GM08714 (cell line): ENCODE data around the gene GPANK1.
"Not testable (repeated sequence)": the region's sequence is repeated elsewhere in the genome, so short reads cannot be mapped to it uniquely, and the experiment has no call there.

Experiments
- H3K4me3 ChIP-seq: fragments of 200-500 bp; sonication (Bioruptor generic); 2 replicates; pipeline ENCODE4 v1.5.1; 2014; ENCODE audit warnings: mild to moderate bottlenecking, low read length, inconsistent platforms
- ZNF274 ChIP-seq: IDR thresholded peaks from 2 replicates; pipeline ENCODE4 v1.6.1; 2012; ENCODE audit warnings: mild to moderate bottlenecking, low read depth, low read length

Gene GPANK1

DNA sequence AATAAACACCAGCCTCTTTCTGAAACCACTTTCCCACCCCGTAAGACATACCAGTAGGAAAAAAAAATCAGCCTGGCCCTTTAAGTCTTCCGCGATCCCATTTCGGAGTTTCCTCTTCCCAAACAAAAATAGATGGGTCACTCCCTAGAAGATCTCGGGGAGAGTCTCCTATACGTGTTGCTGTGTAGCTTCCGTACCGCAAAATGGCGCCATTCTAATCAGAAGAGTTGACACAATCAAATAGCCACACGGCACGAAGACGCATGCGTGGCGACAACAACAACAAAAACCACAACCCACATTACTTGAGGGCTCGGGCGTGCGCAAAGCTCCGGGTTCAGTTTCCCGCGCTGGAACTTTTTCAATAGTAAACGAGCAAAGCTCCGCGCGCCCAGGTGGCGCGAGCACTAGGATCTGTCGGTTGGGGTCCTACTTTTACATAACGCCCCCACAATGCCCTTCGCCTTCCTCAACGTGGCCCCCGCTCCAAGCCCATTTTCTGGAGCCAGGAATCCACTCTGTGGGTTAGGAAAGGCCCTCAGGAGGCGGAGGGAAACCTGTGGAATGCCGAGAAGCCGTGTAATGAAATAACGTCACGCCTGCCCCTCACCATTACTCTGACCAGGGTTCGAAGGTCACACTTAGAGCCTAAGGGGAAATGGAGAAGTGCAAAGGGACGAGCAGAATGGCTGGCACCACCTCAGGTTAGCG, at the start of gene GPANK1:
TSS of gene GPANK1 (minus strand) at position 208 of the 711 bp plus-strand sequence. CDS start 519 bp downstream, outside the sequence.
- no peak for TF ChIP-seq ZNF274

DNA sequence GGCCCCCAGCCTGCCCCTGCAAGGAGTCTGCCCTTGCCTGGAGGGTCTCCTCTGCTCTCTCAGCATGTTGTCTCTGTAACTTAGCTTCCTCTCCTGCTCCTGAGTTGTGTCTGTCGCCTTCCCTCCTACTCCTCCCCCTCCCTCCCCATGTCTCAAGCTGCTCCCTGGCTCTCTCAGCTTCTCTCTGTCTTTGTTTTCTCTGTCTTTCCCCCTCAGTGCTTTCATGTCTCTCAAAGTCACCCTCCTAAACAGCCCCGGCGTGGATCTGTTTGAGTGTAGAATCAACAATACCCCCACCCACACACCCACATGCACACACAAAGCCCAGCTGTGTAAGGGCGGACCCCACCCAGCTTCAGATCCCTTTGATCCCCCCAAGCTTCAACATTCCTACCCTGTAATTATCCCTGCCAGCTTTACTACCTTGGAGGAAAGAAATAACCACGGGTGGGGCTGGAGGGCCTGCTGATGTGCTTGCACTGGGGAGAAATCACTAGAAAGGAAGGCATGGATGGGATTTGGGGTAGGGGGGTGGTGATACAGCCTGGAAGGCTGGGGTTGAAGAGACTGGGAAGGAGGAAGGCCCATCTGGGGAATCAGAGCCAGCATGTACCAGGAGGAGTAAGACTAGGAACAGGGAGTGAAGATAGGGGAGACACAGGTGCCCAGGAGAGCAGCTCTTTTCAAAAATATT, 49.3 kb upstream of the GPANK1 start:
- no peak for TF ChIP-seq ZNF274

More for the DNA sequence above, at the start of gene GPANK1:
- H3K4me3 ChIP-seq = peak within 1 kb of the TSS; percentile 91

DNA sequence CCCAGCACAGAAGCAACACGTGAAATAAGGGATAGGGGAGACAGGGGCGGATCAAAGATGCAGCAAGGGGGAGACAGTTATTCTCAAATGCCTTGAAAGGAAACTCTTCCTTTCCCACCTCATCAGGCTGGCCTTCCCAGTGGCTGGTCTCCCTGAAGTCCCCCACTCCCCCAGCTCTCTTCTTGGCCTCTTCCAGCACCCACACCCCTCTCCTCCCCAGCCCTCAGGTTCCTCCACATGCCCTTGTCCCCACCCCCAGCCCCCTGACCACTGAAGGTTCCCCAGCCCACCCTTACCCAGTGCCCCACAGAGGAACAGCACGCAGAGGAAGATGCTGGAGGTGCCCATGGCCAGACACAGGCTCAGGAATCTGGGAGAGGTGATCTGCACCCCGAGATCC, 48.7 kb upstream of the GPANK1 start:
- TF ChIP-seq ZNF274 = no peak
- H3K4me3 ChIP-seq = no peak overlapping the region

More for the DNA sequence above, 49.3 kb upstream of the GPANK1 start:
- H3K4me3 ChIP-seq = no peak overlapping the region

DNA sequence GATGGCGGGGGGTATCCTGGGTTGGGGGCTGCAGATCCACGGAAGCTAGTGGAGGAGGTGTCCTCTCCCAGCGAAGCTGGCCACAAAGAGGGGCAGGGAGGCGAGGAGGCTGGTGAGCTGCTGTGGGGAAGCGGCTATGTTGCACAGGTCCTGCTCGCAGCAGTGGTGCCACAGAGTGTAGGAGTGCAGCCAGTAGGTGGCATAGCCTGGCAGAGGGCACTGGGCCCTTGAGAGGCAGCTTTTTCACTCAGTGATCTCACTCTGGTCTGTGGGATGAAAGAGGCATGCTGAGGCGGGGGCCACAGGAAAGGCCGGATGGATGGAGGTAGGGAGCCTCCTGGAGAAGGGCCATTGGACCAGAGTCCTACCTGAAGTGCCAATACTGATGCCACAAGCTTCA, 47.5 kb upstream of the GPANK1 start:
- TF ChIP-seq ZNF274 = no peak
- H3K4me3 ChIP-seq = no peak overlapping the region

DNA sequence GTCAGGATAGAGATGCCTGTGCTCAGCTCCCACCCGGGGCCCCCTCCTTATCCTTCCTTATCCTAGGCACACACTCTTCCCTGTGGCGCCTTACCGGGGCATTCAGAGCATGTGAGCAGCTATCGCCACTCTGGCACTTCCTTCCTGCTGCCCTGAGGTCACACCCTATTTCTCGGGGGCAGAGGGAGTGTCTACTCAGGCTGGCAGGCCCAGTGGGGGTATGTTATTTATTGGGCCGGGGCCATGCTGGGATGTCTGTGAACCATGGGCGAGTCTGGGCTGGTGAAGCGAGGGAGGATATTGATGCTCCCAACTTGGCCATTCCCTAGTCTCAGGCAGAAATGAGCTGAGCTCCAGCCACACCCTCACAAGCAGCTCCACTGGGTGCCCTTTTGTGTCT, 46.4 kb upstream of the GPANK1 start:
- no peak for TF ChIP-seq ZNF274

DNA sequence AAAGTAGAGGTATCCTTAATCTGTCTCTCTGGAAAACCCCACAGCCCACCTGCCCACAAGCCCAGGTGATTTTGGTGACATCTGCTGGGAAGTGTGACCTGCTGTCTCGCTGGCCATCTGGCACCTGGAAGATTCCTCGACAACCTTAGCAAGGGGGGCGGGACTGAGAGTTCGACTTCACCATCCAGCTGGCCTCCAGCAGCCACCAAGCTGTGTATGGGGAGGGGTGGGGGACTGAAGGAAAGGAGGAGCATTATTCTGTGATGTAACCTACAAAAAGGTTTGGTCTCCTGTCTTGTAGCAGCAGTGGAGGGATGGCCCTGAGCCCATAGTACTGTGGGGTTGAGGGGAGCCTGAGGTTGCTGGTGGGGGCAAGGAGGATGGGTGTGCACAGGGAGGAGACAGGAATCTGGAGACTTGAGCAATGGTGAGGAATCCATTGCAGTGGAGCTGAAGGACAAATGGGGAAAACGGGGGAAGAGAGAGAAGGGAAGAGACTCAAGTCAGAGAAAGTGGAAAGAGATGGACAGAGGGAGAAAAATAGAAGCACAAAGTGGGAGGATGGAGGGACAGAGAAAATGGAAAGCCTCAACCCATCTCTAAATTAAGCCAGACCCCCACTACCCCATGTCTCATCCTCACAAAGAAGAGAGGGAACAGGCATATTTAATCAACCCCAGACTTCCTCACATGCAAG, 45.9 kb upstream of the GPANK1 start:
- no peak for TF ChIP-seq ZNF274
- no peak overlapping the region for H3K4me3 ChIP-seq

More for the DNA sequence above, 46.4 kb upstream of the GPANK1 start:
- no peak overlapping the region for H3K4me3 ChIP-seq

DNA sequence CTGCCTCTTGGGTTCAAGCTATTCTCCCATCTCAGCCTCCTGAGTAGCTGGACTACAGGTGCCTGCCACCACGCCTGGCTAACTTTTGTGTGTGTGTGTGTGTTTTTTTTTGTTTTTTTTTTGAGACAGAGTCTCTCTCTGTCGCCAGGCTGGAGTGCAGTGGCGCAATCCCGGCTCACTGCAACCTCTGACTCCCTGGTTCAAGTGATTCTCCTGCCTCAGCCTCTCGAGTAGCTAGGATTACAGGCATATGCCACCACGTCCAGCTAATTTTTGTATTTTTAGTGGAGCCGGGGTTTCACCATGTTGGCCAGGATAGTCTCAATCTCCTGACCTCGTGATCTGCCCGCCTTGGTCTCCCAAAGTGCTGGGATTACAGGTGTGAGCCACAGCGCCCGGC, 44.4 kb upstream of the GPANK1 start:
- not testable (repeated sequence) for H3K4me3 ChIP-seq

DNA sequence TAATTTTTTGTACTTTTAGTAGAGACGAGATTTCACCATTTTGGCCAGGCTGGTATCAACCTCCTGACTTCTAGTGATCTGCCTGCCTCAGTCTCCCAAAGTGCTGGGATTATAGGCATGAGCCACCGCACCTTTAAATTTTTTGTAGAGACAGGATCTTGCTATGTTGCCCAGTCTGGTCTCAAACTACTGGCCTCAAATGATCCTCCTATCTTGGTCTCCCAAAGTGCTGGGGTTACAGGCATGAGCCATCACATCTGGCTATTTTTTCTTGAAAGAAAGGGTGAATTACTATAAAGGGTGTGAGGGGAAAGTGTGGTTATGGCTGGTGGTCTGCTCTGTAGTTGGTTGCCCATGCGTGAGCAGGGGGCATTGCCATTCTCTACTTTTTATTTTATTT, 43.4 kb upstream of the GPANK1 start:
- H3K4me3 ChIP-seq = no peak overlapping the region
- no peak for TF ChIP-seq ZNF274

DNA sequence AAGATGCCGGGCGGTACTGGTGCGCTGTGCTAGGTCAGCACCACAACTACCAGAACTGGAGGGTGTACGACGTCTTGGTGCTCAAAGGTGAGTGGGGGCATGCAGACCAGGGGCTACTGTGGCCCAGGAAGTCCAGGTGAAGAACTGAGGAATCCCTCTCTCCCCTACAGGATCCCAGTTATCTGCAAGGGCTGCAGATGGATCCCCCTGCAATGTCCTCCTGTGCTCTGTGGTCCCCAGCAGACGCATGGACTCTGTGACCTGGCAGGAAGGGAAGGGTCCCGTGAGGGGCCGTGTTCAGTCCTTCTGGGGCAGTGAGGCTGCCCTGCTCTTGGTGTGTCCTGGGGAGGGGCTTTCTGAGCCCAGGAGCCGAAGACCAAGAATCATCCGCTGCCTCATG, 42.9 kb upstream of the GPANK1 start:
- no peak overlapping the region for H3K4me3 ChIP-seq
- TF ChIP-seq ZNF274 = no peak

DNA sequence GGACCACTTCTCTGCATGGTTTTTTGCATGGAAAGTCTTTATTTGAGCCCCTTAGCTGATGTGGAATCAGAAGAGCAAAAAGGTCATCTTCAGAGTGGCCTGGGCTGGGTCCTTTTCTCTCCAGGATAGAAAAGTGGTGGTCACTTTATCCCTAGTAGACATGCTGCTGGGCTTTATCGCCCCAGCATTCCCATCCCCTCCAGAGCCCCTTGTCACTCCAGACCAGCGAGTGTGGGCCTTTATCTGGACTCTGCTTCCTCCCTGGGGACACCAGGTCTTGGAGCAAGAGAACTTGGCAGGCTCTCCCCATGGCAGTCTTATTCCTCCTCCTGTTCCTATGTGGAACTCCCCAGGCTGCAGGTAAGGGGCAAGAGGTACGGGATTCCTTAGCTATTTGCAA, 41.8 kb upstream of the GPANK1 start, which contains the start of gene LY6G6F:
TSS of gene LY6G6F (plus strand) at position 268 of the 400 bp plus-strand sequence. CDS start at position 309, 41 bp downstream.
- H3K4me3 ChIP-seq = no peak within 1 kb of the TSS
- no peak for TF ChIP-seq ZNF274

DNA sequence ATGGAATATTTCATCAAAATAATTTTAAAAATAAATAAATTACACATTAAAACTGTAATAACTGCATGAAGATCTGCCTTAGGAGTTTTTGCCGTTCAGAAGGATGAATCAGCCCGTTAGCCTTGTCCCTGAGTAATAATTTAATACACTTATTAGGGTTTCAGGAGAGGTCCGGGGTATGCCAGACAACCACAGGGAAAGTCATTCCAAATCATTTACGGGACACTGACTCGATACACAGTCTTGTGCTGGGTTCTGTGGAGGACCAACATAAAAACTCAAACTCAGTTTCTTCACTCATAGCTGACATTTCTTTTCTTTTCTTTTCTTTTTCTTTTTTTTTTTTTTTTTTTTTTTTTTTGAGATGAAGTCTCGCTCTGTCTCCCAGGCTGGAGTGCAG, 41.1 kb upstream of the GPANK1 start:
- H3K4me3 ChIP-seq = no peak overlapping the region
- TF ChIP-seq ZNF274 = no peak

DNA sequence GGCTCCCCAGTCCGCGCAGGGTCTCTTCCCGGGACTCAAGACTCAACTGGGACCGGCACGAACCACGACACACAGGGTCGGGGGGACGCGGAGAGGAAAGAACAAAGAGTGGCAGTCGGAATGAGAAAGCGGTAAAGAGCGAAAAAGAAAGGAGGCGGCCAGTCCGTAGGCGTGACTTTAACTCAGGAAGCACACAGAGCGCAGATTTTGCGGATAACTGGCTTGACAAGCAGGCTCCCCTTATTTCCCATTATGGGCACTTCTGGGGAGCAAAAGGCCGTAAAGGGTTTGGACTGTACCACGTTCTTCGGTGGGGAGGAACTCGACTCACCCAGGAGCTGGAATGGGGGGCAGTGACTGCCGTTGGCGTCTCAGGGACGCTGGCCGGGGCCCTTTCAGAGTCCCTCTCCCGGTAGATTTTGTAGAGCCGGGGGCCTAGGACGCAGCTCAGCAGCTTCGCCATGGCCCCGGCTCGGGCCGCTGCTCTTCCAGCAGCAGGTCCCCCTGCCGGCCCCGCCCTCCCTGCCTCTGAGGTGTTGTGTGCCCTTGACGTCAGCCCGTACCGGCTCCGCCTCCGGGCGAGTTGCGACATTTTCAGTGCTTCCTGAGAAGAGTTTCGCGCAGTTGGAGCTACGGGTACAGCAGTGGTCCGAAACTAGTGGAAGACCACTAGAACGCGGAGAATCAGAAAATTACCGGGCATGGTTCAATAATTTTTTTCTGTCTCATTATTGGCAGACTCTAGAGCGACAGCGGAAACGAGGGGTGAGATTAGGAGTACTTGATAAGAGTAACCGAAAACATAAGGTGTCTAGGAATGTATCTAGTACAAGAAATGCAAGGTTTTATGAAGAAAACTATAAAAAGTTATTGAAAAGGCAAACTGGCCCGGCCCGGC, 38.3 kb upstream of the GPANK1 start, which contains the start of gene ABHD16A:
TSS of gene ABHD16A (minus strand) at position 506 of the 898 bp plus-strand sequence. CDS start at position 463, 43 bp downstream.
- TF ChIP-seq ZNF274 = no peak

DNA sequence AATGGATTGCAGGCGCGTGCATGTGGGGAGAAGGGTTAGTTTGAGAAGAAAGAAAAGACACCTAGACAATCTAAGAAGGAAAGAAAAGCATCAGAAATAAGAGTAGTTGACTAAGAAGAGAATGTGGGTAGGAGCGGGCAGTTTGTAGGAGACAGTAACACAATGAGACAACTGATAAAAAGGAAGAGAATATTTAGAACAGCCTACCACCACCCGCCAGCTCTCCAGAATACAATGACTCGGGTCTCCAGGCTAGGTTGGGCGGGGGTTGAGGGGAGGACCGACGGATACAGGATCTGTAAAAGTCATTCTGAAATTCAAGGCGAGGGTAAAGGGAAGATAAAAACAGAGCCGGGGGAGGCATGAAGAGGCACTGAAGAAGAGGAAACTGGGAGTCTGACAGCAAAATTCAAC, 37.6 kb upstream of the GPANK1 start:
- TF ChIP-seq ZNF274 = no peak
- peak overlapping the region; percentile 94 for H3K4me3 ChIP-seq

More for the DNA sequence above, 38.3 kb upstream of the GPANK1 start, which contains the start of gene ABHD16A:
- H3K4me3 ChIP-seq = peak within 1 kb of the TSS; percentile 94
